PFSK-1 (cell line): ENCODE data around the gene SLC44A1.

Experiments used
- FOXP2 ChIP-seq: optimal IDR thresholded peaks from 2 replicates; pipeline ENCODE3; 2011; ENCODE audit warnings: borderline replicate concordance, control low read depth, inconsistent platforms; ENCODE audit not compliant: insufficient read depth; ENCODE audit errors: extremely low read length, extremely low read depth
- POLR2AphosphoS5 ChIP-seq: IDR thresholded peaks from 2 replicates; pipeline ENCODE4 v1.6.1; 2012; ENCODE audit warnings: low read depth, mild to moderate bottlenecking, control low read depth, low read length, moderate library complexity
- SIN3A ChIP-seq: IDR thresholded peaks from 2 replicates; pipeline ENCODE4 v1.6.1; 2012; ENCODE audit warnings: mild to moderate bottlenecking, low read length, moderate library complexity, borderline replicate concordance; ENCODE audit not compliant: insufficient read depth
- TAF1 ChIP-seq: IDR thresholded peaks from 2 replicates; pipeline ENCODE4 v1.6.1; 2012; ENCODE audit warnings: low read length, control low read depth, borderline replicate concordance; ENCODE audit not compliant: insufficient read depth
- TF ChIP-seq, protein P1 (sequence below), 2 experiments: IDR thresholded peaks; 2 replicates each; pipeline versions ENCODE4 v1.6.1 to v1.8.0; 2011 to 2012; ENCODE audit warnings: low read depth in 2 of 2, low read length in 2 of 2, control low read depth in 1 of 2, inconsistent platforms in 1 of 2, mild to moderate bottlenecking in 1 of 2, moderate library complexity in 1 of 2; ENCODE audit not compliant: insufficient read depth in 1 of 2

SLC44A1 gene

DNA sequence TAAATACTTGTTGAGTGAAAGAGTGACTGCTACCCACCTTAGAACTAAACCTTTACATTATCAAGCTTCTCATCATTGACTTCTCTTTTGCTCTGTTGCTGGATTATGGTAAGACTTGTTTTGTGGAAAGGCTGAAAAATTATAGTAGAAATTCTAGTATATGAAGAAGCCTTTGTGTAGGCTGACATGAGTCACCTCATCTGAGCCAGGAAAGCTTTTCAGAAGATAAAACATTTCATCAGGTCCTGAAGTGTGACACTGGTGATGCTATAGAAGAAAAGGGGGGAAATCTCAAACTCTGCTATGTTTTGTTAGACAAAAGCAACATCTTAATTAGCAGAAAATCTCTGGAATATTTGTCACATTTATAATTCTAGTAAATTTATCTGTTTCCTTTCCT, 18.4 kb upstream of the SLC44A1 start:
- TF ChIP-seq FOXP2 (no peak), SIN3A (no peak), POLR2AphosphoS5 (no peak), TAF1 (no peak)
- TF ChIP-seq, protein P1, sequence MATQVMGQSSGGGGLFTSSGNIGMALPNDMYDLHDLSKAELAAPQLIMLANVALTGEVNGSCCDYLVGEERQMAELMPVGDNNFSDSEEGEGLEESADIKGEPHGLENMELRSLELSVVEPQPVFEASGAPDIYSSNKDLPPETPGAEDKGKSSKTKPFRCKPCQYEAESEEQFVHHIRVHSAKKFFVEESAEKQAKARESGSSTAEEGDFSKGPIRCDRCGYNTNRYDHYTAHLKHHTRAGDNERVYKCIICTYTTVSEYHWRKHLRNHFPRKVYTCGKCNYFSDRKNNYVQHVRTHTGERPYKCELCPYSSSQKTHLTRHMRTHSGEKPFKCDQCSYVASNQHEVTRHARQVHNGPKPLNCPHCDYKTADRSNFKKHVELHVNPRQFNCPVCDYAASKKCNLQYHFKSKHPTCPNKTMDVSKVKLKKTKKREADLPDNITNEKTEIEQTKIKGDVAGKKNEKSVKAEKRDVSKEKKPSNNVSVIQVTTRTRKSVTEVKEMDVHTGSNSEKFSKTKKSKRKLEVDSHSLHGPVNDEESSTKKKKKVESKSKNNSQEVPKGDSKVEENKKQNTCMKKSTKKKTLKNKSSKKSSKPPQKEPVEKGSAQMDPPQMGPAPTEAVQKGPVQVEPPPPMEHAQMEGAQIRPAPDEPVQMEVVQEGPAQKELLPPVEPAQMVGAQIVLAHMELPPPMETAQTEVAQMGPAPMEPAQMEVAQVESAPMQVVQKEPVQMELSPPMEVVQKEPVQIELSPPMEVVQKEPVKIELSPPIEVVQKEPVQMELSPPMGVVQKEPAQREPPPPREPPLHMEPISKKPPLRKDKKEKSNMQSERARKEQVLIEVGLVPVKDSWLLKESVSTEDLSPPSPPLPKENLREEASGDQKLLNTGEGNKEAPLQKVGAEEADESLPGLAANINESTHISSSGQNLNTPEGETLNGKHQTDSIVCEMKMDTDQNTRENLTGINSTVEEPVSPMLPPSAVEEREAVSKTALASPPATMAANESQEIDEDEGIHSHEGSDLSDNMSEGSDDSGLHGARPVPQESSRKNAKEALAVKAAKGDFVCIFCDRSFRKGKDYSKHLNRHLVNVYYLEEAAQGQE (IDR thresholded peaks at IDR 0.05; ENCODE audit: insufficient read depth in 1 of 2, low read depth in 2 of 2, low read length in 2 of 2), result no peak

GRCh38 chr9:105232207-105232606, 12.2 kb upstream of the SLC44A1 start:
- no peak for TF ChIP-seq TAF1
- TF ChIP-seq POLR2AphosphoS5, result no peak
- TF ChIP-seq, protein P1 (IDR thresholded peaks at IDR 0.05; ENCODE audit: insufficient read depth in 1 of 2, low read depth in 2 of 2, low read length in 2 of 2), result no peak
- TF ChIP-seq SIN3A, result no peak
- TF ChIP-seq FOXP2, result no peak

DNA sequence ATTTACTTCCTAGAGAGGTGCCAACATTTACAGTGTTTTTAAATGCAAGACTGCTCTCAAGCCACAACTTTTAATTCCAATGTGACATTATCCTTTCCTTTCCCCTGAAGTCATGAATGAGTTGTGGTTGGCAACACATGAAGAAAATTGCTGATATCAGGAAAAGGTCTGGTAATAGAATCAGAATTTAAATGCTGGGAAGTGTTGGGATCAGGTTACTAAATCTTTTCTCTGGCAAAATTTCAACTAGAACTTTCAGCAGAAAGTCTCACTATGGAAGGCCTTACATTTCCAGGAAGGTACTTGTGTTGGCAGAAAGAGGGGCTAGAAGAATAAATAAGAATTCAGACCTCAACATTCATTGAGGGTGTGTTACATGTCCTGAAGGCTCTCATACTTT, 10.6 kb upstream of the SLC44A1 start:
- TF ChIP-seq POLR2AphosphoS5 (no peak), SIN3A (no peak), TAF1 (no peak)
- TF ChIP-seq, protein P1 (IDR thresholded peaks at IDR 0.05; ENCODE audit: insufficient read depth in 1 of 2, low read depth in 2 of 2, low read length in 2 of 2), result no peak

GRCh38 chr9:105236261-105236660, 8.2 kb upstream of the SLC44A1 start:
- TF ChIP-seq SIN3A (no peak), POLR2AphosphoS5 (no peak), TAF1 (no peak), FOXP2 (no peak)
- TF ChIP-seq, protein P1 (IDR thresholded peaks at IDR 0.05; ENCODE audit: insufficient read depth in 1 of 2, low read depth in 2 of 2, low read length in 2 of 2), result no peak

DNA sequence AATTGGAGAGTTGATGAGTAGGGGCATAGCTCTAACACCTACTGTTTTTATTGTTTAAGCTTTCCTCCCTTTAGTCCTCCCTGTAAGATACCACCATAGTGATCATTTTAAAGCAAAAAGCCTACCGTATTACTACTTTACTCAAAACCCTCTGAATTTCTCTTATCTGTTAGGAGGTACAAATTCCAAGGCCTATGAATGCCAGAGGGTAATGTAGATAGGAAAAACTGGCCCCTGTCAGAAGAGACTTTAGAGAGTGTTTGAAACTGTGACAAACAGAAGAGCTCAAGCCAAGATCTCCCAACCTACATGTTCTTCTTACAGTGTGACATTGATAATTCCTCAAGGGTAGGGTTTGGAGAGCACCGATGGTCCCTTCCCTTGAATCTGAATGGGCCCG, 7.2 kb upstream of the SLC44A1 start:
- TF ChIP-seq FOXP2, result no peak
- TF ChIP-seq POLR2AphosphoS5, result no peak
- no peak for TF ChIP-seq SIN3A
- no peak for TF ChIP-seq TAF1
- TF ChIP-seq, protein P1 (IDR thresholded peaks at IDR 0.05; ENCODE audit: insufficient read depth in 1 of 2, low read depth in 2 of 2, low read length in 2 of 2), result no peak
